K562 (cell line): ENCODE data around the gene GGTLC1. TPM values are rescaled to one million over a fixed set of nuclear protein-coding genes. Genes with fewer than 3 reads are reported as not detected.

Source experiments
- ATAC-seq: fragments of 200-7000 bp; cut with Tn5 transposase; 3 replicates; pipeline ENCODE4 v1.9.1; 2020; ENCODE audit warnings: moderate library complexity
- BruUV-seq: library from RNA; stranded (reverse); fragments of 400-500 nt; replicated peaks from 2 replicates; lab custom pipeline; 2021; lab: Mats Ljungman, UMichigan
- CTCF ChIA-PET: fragments of 300-600 bp; formaldehyde crosslinking; extraction: SDS; loops from one replicate; lab custom pipeline; 2021; ENCODE audit warnings: low intra/inter-chr PET ratio; lab: Yijun Ruan, JAX
- POLR2A ChIA-PET: fragments of 300-600, 350-650 bp; sonication (Branson Sonifier 250); formaldehyde crosslinking; extraction: SDS; loops from one replicate; lab custom pipeline; 2021; ENCODE audit warnings: antibody characterized with exemption, inconsistent platforms; lab: Yijun Ruan, JAX
- DNase-seq, 4 experiments: peaks; one replicate each; pipeline versions ENCODE4 v3.0.0 to v3.0.0-alpha.2; 2011 to 2018; ENCODE audit warnings: low spot score in 3 of 4, mixed read lengths in 3 of 4; ENCODE audit errors: extremely low read depth in 1 of 4
- FAIRE-seq: peaks from 2 replicates; lab custom pipeline; 2011; peaks lifted over from hg19 to GRCh38; lab: Jason Lieb, UNC
- H2AFZ ChIP-seq: 2 replicates; pipeline ENCODE4 v1.6.0; 2011; ENCODE audit warnings: low read depth, low read length, control low read depth, inconsistent platforms
- H3K27ac ChIP-seq: fragments of 200-600 bp; 3 replicates; pipeline ENCODE4 v1.8.0; 2011; ENCODE audit warnings: low read depth, mild to moderate bottlenecking, control low read depth, inconsistent platforms, low read length, moderate library complexity, mixed read lengths; ENCODE audit errors: extremely low read depth
- H3K27me3 ChIP-seq, 2 experiments: fragments of 300-600 bp in 1 of 2; 2 replicates in 1 of 2; 3 replicates in 1 of 2; pipeline versions ENCODE4 v1.6.0 to v1.8.0; 2011; ENCODE audit warnings: inconsistent platforms in 2 of 2, low read length in 2 of 2, mild to moderate bottlenecking in 1 of 2, mixed read lengths in 1 of 2, moderate library complexity in 1 of 2; ENCODE audit not compliant: control insufficient read depth in 2 of 2, insufficient read depth in 2 of 2
- H3K36me3 ChIP-seq: fragments of 300-600 bp; 3 replicates; pipeline ENCODE4 v1.8.0; 2011; ENCODE audit warnings: mild to moderate bottlenecking, low read length, inconsistent platforms; ENCODE audit not compliant: control insufficient read depth, insufficient read depth
- H3K4me1 ChIP-seq, 2 experiments: fragments of 200-600 bp in 1 of 2; replicated peaks in 1 of 2; 2 replicates in 1 of 2; 3 replicates in 1 of 2; pipeline versions ENCODE4 v1.5.1 to v1.8.0; 2011; ENCODE audit warnings: inconsistent platforms in 2 of 2, low read length in 2 of 2, mild to moderate bottlenecking in 1 of 2, mixed read lengths in 1 of 2, moderate library complexity in 1 of 2; ENCODE audit not compliant: control insufficient read depth in 2 of 2, insufficient read depth in 2 of 2
- H3K4me2 ChIP-seq: 2 replicates; pipeline ENCODE4 v1.6.1; 2011; ENCODE audit warnings: low read length, control low read depth, inconsistent platforms, mixed read lengths; ENCODE audit not compliant: insufficient read depth
- H3K4me3 ChIP-seq: fragments of 200-600 bp; sonication (generic), shearing (Covaris generic); 2 replicates; pipeline ENCODE4 v1.5.1; 2016; ENCODE audit warnings: control low read depth, inconsistent platforms
- H3K79me2 ChIP-seq: fragments of 200-600 bp; 3 replicates; pipeline ENCODE4 v1.8.0; 2011; ENCODE audit warnings: low read length, inconsistent platforms; ENCODE audit not compliant: control insufficient read depth, insufficient read depth
- H3K9ac ChIP-seq, 2 experiments: 2 replicates each; pipeline versions ENCODE4 v1.6.0 to v1.6.1; 2011; ENCODE audit warnings: low read depth in 2 of 2, low read length in 2 of 2, control low read depth in 1 of 2, inconsistent platforms in 1 of 2, mild to moderate bottlenecking in 1 of 2, mixed read lengths in 1 of 2; ENCODE audit not compliant: insufficient read depth in 1 of 2
- H3K9me1 ChIP-seq: one replicate; pipeline ENCODE4 v1.6.0; 2011; ENCODE audit warnings: inconsistent platforms, mild to moderate bottlenecking, low read length, moderate library complexity; ENCODE audit not compliant: control insufficient read depth, insufficient read depth
- H3K9me3 ChIP-seq: replicated peaks from 2 replicates; pipeline ENCODE4 v1.5.1; 2011; ENCODE audit warnings: low read depth, low read length, inconsistent platforms; ENCODE audit not compliant: control insufficient read depth, insufficient read depth
- H4K20me1 ChIP-seq: replicated peaks from 2 replicates; pipeline ENCODE4 v1.6.1; 2011; ENCODE audit warnings: low read length, inconsistent platforms, mixed read lengths; ENCODE audit not compliant: control insufficient read depth, insufficient read depth
- ARNT ChIP-seq, 2 experiments: fragments of 450-650 bp; IDR thresholded peaks; 2 replicates each; pipeline ENCODE4 v1.6.1; 2016; ENCODE audit warnings: mild to moderate bottlenecking in 1 of 2
- FOXA1 ChIP-seq: fragments of 450-650 bp; IDR thresholded peaks from 2 replicates; pipeline ENCODE4 v1.6.1; 2016; ENCODE audit warnings: mild to moderate bottlenecking, borderline replicate concordance
- MAFF ChIP-seq: IDR thresholded peaks from 2 replicates; pipeline ENCODE4 v1.6.1; 2012; ENCODE audit warnings: low read length, improper control_type of control experiment
- MCM2 ChIP-seq: fragments of 450-650 bp; IDR thresholded peaks from 2 replicates; pipeline ENCODE4 v1.6.1; 2017; ENCODE audit warnings: low read depth, mild to moderate bottlenecking
- OTX1 ChIP-seq: fragments of 450-650 bp; formaldehyde crosslinking; IDR thresholded peaks from 2 replicates; pipeline ENCODE4 v1.4.0; 2022; ENCODE audit warnings: mild to moderate bottlenecking
- ZNF263 ChIP-seq: sonication (generic); formaldehyde crosslinking; IDR thresholded peaks from 2 replicates; pipeline ENCODE4 v1.8.0; 2022; ENCODE audit warnings: mild to moderate bottlenecking, missing genetic modification reagents, borderline replicate concordance
- ZNF740 ChIP-seq, 3 experiments: fragments of 200-800 bp in 1 of 3; sonication (Bioruptor generic) in 1 of 3; sonication (generic) in 1 of 3; formaldehyde crosslinking in 1 of 3; IDR thresholded peaks; 2 replicates each; pipeline versions ENCODE4 v1.6.1 to v1.8.0; 2016 to 2022; ENCODE audit warnings: mild to moderate bottlenecking in 2 of 3, missing compliant biosample characterization in 2 of 3, missing genetic modification characterization in 2 of 3, missing genetic modification reagents in 1 of 3
- in situ Hi-C: fragments of 300-500 bp; cut with MboI; formaldehyde crosslinking; loops from 4 replicates; pipeline ENCODE4 v1.15.0; 2018; ENCODE audit warnings: inconsistent platforms, mixed read lengths
- intact Hi-C: fragments of 100-400 bp; cut with micrococcal nuclease; formaldehyde crosslinking; loops from 2 replicates; pipeline ENCODE4 v1.14.2; 2022
- polyA plus RNA-seq, 8 experiments: library from polyadenylated mRNA; depleted of rRNA in 4 of 8; stranded (reverse) in 5 of 8; unstranded in 3 of 8; fragments of >200 nt; fragmentation: Nextera tagmentation in 2 of 8; fragmentation: Illumina TruSeq in 1 of 8; extraction: Ambion mirVana in 2 of 8; extraction: Trizol in 1 of 8; gene quantifications; 2 replicates each; pipeline versions ENCODE4 v1.2.1 to v1.2.3, GENCODE V29; 2011 to 2014; ENCODE audit warnings: inconsistent platforms in 1 of 8, missing spikeins in 1 of 8
- total RNA-seq, 7 experiments: library from RNA; depleted of rRNA in 6 of 7; stranded (reverse); fragments of >200 nt in 6 of 7; fragmentation: Illumina TruSeq in 2 of 7; extraction: Trizol in 2 of 7; gene quantifications; 2 replicates each; pipeline versions ENCODE4 v1.2.1 to v1.2.3, GENCODE V29; 2011 to 2021; ENCODE audit warnings: low replicate concordance in 1 of 7
- TF ChIP-seq, protein P1 (sequence below): sonication (generic); formaldehyde crosslinking; IDR thresholded peaks from 2 replicates; pipeline ENCODE4 v1.8.0; 2023; ENCODE audit warnings: missing genetic modification reagents, mild to moderate bottlenecking, borderline replicate concordance
- TF ChIP-seq, protein P2 (sequence below): fragments of 250-450 bp; sonication (Bioruptor Pico); IDR thresholded peaks from 2 replicates; pipeline ENCODE4 v1.4.0; 2020; ENCODE audit warnings: mild to moderate bottlenecking, moderate library complexity, borderline replicate concordance

Gene GGTLC1
- total and polyA plus RNA-seq, 9 of the 15 experiments (the other 6 are each of a cell fraction or from before 2014, with no cell fraction given): not detected

DNA sequence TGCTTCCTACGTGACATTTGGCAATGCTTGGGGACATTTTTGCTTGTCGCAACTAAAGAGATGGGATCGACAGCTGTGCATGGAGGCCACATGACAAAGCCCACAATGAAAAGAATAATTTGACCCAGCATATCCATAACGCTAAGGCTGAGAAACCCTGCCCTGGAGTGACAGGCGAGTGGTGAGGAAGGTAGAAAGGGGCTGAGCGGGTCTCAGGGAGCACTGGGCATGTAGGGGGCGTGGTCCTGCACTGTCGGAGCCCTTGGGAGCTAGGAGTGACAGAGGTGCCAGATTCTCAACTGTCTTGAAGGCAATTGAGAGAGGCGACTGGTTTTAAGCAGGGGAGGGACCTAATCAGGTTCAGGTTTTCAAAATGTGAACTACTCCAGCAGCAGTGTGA lies 13.6 kb downstream of the GGTLC1 start (continued):
- TF ChIP-seq, protein P1, sequence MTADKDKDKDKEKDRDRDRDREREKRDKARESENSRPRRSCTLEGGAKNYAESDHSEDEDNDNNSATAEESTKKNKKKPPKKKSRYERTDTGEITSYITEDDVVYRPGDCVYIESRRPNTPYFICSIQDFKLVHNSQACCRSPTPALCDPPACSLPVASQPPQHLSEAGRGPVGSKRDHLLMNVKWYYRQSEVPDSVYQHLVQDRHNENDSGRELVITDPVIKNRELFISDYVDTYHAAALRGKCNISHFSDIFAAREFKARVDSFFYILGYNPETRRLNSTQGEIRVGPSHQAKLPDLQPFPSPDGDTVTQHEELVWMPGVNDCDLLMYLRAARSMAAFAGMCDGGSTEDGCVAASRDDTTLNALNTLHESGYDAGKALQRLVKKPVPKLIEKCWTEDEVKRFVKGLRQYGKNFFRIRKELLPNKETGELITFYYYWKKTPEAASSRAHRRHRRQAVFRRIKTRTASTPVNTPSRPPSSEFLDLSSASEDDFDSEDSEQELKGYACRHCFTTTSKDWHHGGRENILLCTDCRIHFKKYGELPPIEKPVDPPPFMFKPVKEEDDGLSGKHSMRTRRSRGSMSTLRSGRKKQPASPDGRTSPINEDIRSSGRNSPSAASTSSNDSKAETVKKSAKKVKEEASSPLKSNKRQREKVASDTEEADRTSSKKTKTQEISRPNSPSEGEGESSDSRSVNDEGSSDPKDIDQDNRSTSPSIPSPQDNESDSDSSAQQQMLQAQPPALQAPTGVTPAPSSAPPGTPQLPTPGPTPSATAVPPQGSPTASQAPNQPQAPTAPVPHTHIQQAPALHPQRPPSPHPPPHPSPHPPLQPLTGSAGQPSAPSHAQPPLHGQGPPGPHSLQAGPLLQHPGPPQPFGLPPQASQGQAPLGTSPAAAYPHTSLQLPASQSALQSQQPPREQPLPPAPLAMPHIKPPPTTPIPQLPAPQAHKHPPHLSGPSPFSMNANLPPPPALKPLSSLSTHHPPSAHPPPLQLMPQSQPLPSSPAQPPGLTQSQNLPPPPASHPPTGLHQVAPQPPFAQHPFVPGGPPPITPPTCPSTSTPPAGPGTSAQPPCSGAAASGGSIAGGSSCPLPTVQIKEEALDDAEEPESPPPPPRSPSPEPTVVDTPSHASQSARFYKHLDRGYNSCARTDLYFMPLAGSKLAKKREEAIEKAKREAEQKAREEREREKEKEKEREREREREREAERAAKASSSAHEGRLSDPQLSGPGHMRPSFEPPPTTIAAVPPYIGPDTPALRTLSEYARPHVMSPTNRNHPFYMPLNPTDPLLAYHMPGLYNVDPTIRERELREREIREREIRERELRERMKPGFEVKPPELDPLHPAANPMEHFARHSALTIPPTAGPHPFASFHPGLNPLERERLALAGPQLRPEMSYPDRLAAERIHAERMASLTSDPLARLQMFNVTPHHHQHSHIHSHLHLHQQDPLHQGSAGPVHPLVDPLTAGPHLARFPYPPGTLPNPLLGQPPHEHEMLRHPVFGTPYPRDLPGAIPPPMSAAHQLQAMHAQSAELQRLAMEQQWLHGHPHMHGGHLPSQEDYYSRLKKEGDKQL (CRISPR knock-in tag): no peak
- no peak for TF ChIP-seq FOXA1
- no peak for TF ChIP-seq OTX1 (CRISPR knock-in tag)

DNA sequence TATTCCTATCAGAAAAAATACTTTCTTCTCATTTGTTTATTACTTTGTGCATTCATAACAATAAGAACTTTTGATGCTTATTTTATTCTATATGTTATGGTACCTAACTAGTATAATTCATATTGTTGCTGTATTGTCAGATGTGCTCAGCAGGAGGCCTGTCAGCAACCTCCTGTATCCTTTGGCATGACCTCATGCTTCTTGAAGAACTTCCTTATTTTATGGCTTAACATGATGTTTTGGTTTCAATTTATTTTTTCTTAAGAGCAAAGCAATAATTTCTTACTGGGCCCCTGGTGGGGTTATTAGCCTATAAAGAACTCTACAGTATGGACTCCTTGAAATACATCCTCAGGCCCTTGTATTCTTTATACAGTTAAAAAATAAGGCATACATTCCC lies 17.3 kb downstream of the GGTLC1 start:
- Histone ChIP-seq H2AFZ (no peak overlapping the region), H3K4me3 (no peak overlapping the region), H3K9me1 (no peaks in the 10 kb centered on the region), H3K9me3 (no peaks in the 10 kb centered on the region), H3K4me1 (no peaks in the 10 kb centered on the region), H3K79me2 (no peaks in the 10 kb centered on the region), H3K36me3 (no peaks in the 10 kb centered on the region), H3K27ac (no peak overlapping the region), H3K9ac (no peak overlapping the region), H3K27me3 (no peaks in the 10 kb centered on the region; a peak in 1 of 5 replicates), H3K4me2 (no peak overlapping the region), H4K20me1 (no peaks in the 10 kb centered on the region)
- no TSS peak for BruUV-seq
- in situ Hi-C loops (no loop called here), intact Hi-C loops (no loop called here)
- ChIA-PET POLR2A (no interaction called here), CTCF (no interaction called here)
- FAIRE-seq (no peak), DNase-seq (no peak), ATAC-seq (no peak)
- TF ChIP-seq ZNF740 (CRISPR knock-in tag; IDR thresholded peaks at IDR 0.05): no peak
- TF ChIP-seq ZNF740 (tag; IDR thresholded peaks at IDR 0.05): no peak
- TF ChIP-seq MAFF: no peak
- TF ChIP-seq MCM2: no peak
- TF ChIP-seq ZNF263: no peak
- no peak for TF ChIP-seq ARNT (IDR thresholded peaks at IDR 0.05)
- TF ChIP-seq, protein P2, sequence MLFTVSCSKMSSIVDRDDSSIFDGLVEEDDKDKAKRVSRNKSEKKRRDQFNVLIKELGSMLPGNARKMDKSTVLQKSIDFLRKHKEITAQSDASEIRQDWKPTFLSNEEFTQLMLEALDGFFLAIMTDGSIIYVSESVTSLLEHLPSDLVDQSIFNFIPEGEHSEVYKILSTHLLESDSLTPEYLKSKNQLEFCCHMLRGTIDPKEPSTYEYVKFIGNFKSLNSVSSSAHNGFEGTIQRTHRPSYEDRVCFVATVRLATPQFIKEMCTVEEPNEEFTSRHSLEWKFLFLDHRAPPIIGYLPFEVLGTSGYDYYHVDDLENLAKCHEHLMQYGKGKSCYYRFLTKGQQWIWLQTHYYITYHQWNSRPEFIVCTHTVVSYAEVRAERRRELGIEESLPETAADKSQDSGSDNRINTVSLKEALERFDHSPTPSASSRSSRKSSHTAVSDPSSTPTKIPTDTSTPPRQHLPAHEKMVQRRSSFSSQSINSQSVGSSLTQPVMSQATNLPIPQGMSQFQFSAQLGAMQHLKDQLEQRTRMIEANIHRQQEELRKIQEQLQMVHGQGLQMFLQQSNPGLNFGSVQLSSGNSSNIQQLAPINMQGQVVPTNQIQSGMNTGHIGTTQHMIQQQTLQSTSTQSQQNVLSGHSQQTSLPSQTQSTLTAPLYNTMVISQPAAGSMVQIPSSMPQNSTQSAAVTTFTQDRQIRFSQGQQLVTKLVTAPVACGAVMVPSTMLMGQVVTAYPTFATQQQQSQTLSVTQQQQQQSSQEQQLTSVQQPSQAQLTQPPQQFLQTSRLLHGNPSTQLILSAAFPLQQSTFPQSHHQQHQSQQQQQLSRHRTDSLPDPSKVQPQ (CRISPR knock-in tag): no peak
